Natural killer cell (primary cell): ENCODE measurements around the gene IRX4. TPM values are rescaled to one million over a fixed set of nuclear protein-coding genes. Genes with fewer than 3 reads are reported as not detected.
"Not testable (repeated sequence)": the region's sequence is repeated elsewhere in the genome, so short reads cannot be mapped to it uniquely, and the experiment has no call there.

Experiments
- ATAC-seq, 3 donors: fragments of 150-1000 bp in 2 of 3; fragments of 200-7000 bp in 1 of 3; cut with Tn5 transposase; 1 replicate in 1 of 3; 2 replicates in 2 of 3; pipeline ENCODE4 v1.10.0; 2021; ENCODE audit warnings: mild to moderate bottlenecking in 2 of 3, moderate library complexity in 2 of 3
- DNase-seq, 2 donors: peaks; one replicate each; pipeline versions ENCODE4 v3.0.0 to v3.0.0-alpha.2; 2013 to 2021; ENCODE audit warnings: mixed read lengths in 1 of 2
- H3K27ac ChIP-seq: one replicate; pipeline ENCODE4 v1.5.1; 2013; ENCODE audit warnings: mild to moderate bottlenecking, low read length
- H3K27me3 ChIP-seq: one replicate; pipeline ENCODE4 v1.6.1; 2013; ENCODE audit warnings: low read length; ENCODE audit not compliant: control insufficient read depth, insufficient read depth
- H3K36me3 ChIP-seq: one replicate; pipeline ENCODE4 v1.6.1; 2013; ENCODE audit warnings: low read length; ENCODE audit not compliant: control insufficient read depth, insufficient read depth
- H3K4me1 ChIP-seq: one replicate; pipeline ENCODE4 v1.6.1; 2013; ENCODE audit warnings: low read length; ENCODE audit not compliant: control insufficient read depth, insufficient read depth
- H3K4me3 ChIP-seq: one replicate; pipeline ENCODE4 v1.5.1; 2013; ENCODE audit warnings: low read length
- H3K9me3 ChIP-seq: one replicate; pipeline ENCODE4 v1.6.1; 2013; ENCODE audit warnings: low read length; ENCODE audit not compliant: control insufficient read depth, insufficient read depth
- H3K27ac Mint-ChIP-seq, 2 donors: one replicate each; pipeline ENCODE4 v1.8.0; 2022; ENCODE audit warnings: mild to moderate bottlenecking in 2 of 2, mixed read lengths in 2 of 2, moderate library complexity in 1 of 2
- H3K27me3 Mint-ChIP-seq, 2 donors: one replicate each; pipeline ENCODE4 v1.8.0; 2022; ENCODE audit warnings: low read depth in 2 of 2, mixed read lengths in 2 of 2
- H3K36me3 Mint-ChIP-seq: one replicate; pipeline ENCODE4 v1.8.0; 2022; ENCODE audit warnings: mixed read lengths
- H3K4me1 Mint-ChIP-seq, 2 donors: one replicate each; pipeline ENCODE4 v1.8.0; 2022; ENCODE audit warnings: mixed read lengths in 2 of 2
- H3K4me3 Mint-ChIP-seq: one replicate; pipeline ENCODE4 v1.8.0; 2022; ENCODE audit warnings: mild to moderate bottlenecking, moderate library complexity, mixed read lengths
- H3K9me3 Mint-ChIP-seq, 2 donors: one replicate each; pipeline ENCODE4 v1.8.0; 2022; ENCODE audit warnings: mixed read lengths in 2 of 2
- WGBS: methylation state at CpG from one replicate; pipeline ENCODE4 v1.1.7; 2013; ENCODE audit warnings: missing lambda C conversion rate; ENCODE audit not compliant: insufficient coverage; 5-methylcytosine and 5-hydroxymethylcytosine counted together
- intact Hi-C: fragments of 100-400 bp; cut with micrococcal nuclease; formaldehyde crosslinking; loops from one replicate; pipeline ENCODE4 v1.14.2; 2022
- total RNA-seq, 4 donors: library from RNA; stranded (reverse); fragments of 120-200 nt in 1 of 4; gene quantifications; one replicate each; pipeline versions ENCODE4 v1.2.3 to v1.2.4, GENCODE V29; 2013 to 2022
- TF ChIP-seq, protein P1 (sequence below): fragments of 200-600 bp; IDR thresholded peaks from one replicate; pipeline ENCODE4 v1.8.0; 2022; ENCODE audit warnings: antibody characterized with exemption

The IRX4 gene
- total RNA-seq, 3 donors from 2014 or later (not counting 1 experiment from before 2014, with no cell fraction given): not detected

GRCh38 chr5:1846583-1846982 is 36.1 kb downstream of the IRX4 start:
- TF ChIP-seq, protein P1, sequence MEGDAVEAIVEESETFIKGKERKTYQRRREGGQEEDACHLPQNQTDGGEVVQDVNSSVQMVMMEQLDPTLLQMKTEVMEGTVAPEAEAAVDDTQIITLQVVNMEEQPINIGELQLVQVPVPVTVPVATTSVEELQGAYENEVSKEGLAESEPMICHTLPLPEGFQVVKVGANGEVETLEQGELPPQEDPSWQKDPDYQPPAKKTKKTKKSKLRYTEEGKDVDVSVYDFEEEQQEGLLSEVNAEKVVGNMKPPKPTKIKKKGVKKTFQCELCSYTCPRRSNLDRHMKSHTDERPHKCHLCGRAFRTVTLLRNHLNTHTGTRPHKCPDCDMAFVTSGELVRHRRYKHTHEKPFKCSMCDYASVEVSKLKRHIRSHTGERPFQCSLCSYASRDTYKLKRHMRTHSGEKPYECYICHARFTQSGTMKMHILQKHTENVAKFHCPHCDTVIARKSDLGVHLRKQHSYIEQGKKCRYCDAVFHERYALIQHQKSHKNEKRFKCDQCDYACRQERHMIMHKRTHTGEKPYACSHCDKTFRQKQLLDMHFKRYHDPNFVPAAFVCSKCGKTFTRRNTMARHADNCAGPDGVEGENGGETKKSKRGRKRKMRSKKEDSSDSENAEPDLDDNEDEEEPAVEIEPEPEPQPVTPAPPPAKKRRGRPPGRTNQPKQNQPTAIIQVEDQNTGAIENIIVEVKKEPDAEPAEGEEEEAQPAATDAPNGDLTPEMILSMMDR: no peak

DNA sequence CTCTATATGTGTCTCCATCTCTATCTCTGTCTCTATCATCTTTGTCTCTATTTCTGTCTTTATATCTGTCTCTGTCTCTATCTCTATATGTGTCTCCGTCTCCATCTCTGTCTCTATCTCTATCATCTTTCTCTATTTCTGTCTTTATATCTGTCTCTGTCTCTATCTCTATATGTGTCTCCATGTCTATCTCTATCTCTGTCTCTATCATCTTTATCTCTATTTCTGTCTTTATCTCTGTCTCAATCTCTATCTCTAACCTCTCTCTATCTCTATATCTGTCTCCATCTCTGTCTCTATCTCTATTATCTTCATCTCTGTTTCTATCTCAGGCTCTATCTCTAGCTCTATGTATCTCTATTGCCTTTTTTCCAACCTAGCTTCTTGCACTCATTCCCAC is 37.0 kb downstream of the IRX4 start:
- no peaks in the 10 kb centered on the region for H3K36me3 Mint-ChIP-seq
- H3K36me3 ChIP-seq: no peaks in the 10 kb centered on the region
- no peaks in the 10 kb centered on the region for H3K9me3 ChIP-seq
- H3K9me3 Mint-ChIP-seq: no peaks in the 10 kb centered on the region
- no peaks in the 10 kb centered on the region for H3K4me1 ChIP-seq
- no peak for DNase-seq
- 94% methylated on average over 1 of the region's 1 CpG for WGBS
- H3K27ac Mint-ChIP-seq: no peak overlapping the region
- no peaks in the 10 kb centered on the region for H3K4me1 Mint-ChIP-seq
- H3K4me3 ChIP-seq: no peak overlapping the region
- no peak overlapping the region for H3K4me3 Mint-ChIP-seq
- H3K27me3 ChIP-seq: peaks cover 4% of the 10 kb centered on the region
- H3K27me3 Mint-ChIP-seq: peaks cover 0 to 5% of the 10 kb centered on the region in 2 donors
- no peak overlapping the region for H3K27ac ChIP-seq
- TF ChIP-seq, protein P1: no peak
- intact Hi-C loops: no loop called here
- ATAC-seq: no peak

More at GRCh38 chr5:1846583-1846982, 36.1 kb downstream of the IRX4 start:
- Histone ChIP-seq H3K4me3 (no peak overlapping the region), H3K27me3 (peaks cover 2% of the 10 kb centered on the region), H3K4me1 (no peaks in the 10 kb centered on the region), H3K27ac (no peak overlapping the region), H3K36me3 (no peaks in the 10 kb centered on the region), H3K9me3 (no peaks in the 10 kb centered on the region)
- no peaks in the 10 kb centered on the region for H3K36me3 Mint-ChIP-seq
- H3K9me3 Mint-ChIP-seq: no peaks in the 10 kb centered on the region
- no peaks in the 10 kb centered on the region for H3K4me1 Mint-ChIP-seq
- no peak for DNase-seq
- H3K27me3 Mint-ChIP-seq: peaks cover 0 to 10% of the 10 kb centered on the region in 2 donors
- 91% methylated on average over 13 of the region's 13 CpGs for WGBS
- intact Hi-C loops: no loop called here
- no peak overlapping the region for H3K4me3 Mint-ChIP-seq
- no peak overlapping the region for H3K27ac Mint-ChIP-seq
- no peak for ATAC-seq

GRCh38 chr5:1844708-1845436 is 37.9 kb downstream of the IRX4 start:
- Histone ChIP-seq H3K4me1 (no peaks in the 10 kb centered on the region), H3K27me3 (peaks cover 5% of the 10 kb centered on the region), H3K4me3 (no peak overlapping the region), H3K36me3 (no peaks in the 10 kb centered on the region), H3K27ac (no peak overlapping the region), H3K9me3 (no peaks in the 10 kb centered on the region)
- H3K4me3 Mint-ChIP-seq: no peak overlapping the region
- no peak overlapping the region for H3K27ac Mint-ChIP-seq
- H3K4me1 Mint-ChIP-seq: no peaks in the 10 kb centered on the region
- no peaks in the 10 kb centered on the region for H3K9me3 Mint-ChIP-seq
- peaks cover 0 to 7% of the 10 kb centered on the region in 2 donors for H3K27me3 Mint-ChIP-seq
- no peaks in the 10 kb centered on the region for H3K36me3 Mint-ChIP-seq
- intact Hi-C loops: no loop called here
- TF ChIP-seq, protein P1: no peak
- ATAC-seq (peak in 1 of 3 donors; percentile 39), DNase-seq (no peak)
- WGBS: 92% methylated on average over 5 of the region's 5 CpGs

DNA sequence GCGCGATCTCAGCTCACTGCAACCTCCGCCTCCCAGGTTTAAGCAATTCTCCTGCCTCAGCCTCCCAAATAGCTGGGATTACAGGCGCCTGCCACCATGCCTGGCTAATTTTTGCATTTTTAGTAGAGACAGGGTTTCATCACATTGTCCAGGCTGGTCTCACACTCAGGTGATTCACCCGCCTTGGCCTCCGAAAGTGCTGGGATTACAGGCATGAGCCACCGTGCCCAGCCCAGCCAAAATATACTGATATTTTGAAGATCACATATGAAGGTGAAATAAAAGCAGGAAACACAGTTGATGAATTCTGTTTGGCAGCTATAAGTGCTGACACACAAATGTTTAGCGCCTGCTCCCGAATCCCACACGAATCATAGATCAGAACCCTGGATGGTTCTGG is 39.0 kb downstream of the IRX4 start:
- intact Hi-C loops, ATAC-seq, H3K9me3 ChIP-seq, H3K4me3 ChIP-seq, H3K4me1 ChIP-seq, H3K27ac ChIP-seq, H3K27me3 ChIP-seq, H3K36me3 ChIP-seq, H3K27ac Mint-ChIP-seq, H3K4me3 Mint-ChIP-seq, DNase-seq, H3K36me3 Mint-ChIP-seq, H3K9me3 Mint-ChIP-seq, H3K4me1 Mint-ChIP-seq: not testable (repeated sequence)
- WGBS: 88% methylated on average over 8 of the region's 10 CpGs
- peaks cover 6 to 10% of the 10 kb centered on the region in 2 donors for H3K27me3 Mint-ChIP-seq
